HEK293T (cell line): ENCODE results near the gene LTBP1.

ENCODE experiments used
- CTCF ChIA-PET: fragments of 350-600 bp; formaldehyde crosslinking; extraction: SDS; loops from one replicate; lab custom pipeline; 2021; ENCODE audit warnings: antibody characterized with exemption, inconsistent platforms; lab: Yijun Ruan, JAX
- POLR2A ChIA-PET: fragments of 350-600 bp; formaldehyde crosslinking; extraction: SDS; loops from one replicate; lab custom pipeline; 2020; ENCODE audit warnings: antibody characterized with exemption, inconsistent platforms; lab: Yijun Ruan, JAX
- DNase-seq: peaks from one replicate; pipeline ENCODE4 v3.0.0; 2012; ENCODE audit warnings: mixed read lengths; ENCODE audit errors: extremely low spot score
- ARNT ChIP-seq: fragments of 450-650 bp; IDR thresholded peaks from 2 replicates; pipeline ENCODE4 v1.6.1; 2017; ENCODE audit warnings: mild to moderate bottlenecking
- BHLHE40 ChIP-seq: fragments of 450-650 bp; IDR thresholded peaks from 2 replicates; pipeline ENCODE4 v1.6.1; 2016; ENCODE audit warnings: mild to moderate bottlenecking, moderate library complexity, borderline replicate concordance
- CTBP1 ChIP-seq: fragments of 450-650 bp; IDR thresholded peaks from 2 replicates; pipeline ENCODE4 v1.6.1; 2016; ENCODE audit warnings: borderline replicate concordance
- ELF4 ChIP-seq: fragments of 450-650 bp; IDR thresholded peaks from 2 replicates; pipeline ENCODE4 v1.6.1; 2017; ENCODE audit warnings: antibody characterized with exemption
- FOXA1 ChIP-seq: fragments of 450-650 bp; IDR thresholded peaks from 2 replicates; pipeline ENCODE4 v1.6.1; 2016; ENCODE audit warnings: mild to moderate bottlenecking
- FOXK2 ChIP-seq: fragments of 450-650 bp; IDR thresholded peaks from 2 replicates; pipeline ENCODE4 v1.6.1; 2016; ENCODE audit warnings: mild to moderate bottlenecking
- FOXM1 ChIP-seq: fragments of 450-650 bp; IDR thresholded peaks from 2 replicates; pipeline ENCODE4 v1.6.1; 2017; ENCODE audit warnings: mild to moderate bottlenecking, borderline replicate concordance
- HDGF ChIP-seq: fragments of 450-650 bp; IDR thresholded peaks from 2 replicates; pipeline ENCODE4 v1.6.1; 2017; ENCODE audit warnings: antibody characterized with exemption, borderline replicate concordance
- L3MBTL2 ChIP-seq: fragments of 450-650 bp; conservative IDR thresholded peaks from 2 replicates; pipeline ENCODE4 v1.6.1; 2016; ENCODE audit warnings: mild to moderate bottlenecking
- LEF1 ChIP-seq: fragments of 450-650 bp; IDR thresholded peaks from 2 replicates; pipeline ENCODE4 v1.6.1; 2017; ENCODE audit warnings: mild to moderate bottlenecking, borderline replicate concordance
- NFRKB ChIP-seq: fragments of 450-650 bp; IDR thresholded peaks from 2 replicates; pipeline ENCODE4 v1.6.1; 2016; ENCODE audit warnings: mild to moderate bottlenecking, moderate library complexity
- PKNOX1 ChIP-seq: fragments of 450-650 bp; IDR thresholded peaks from 2 replicates; pipeline ENCODE4 v1.6.1; 2016
- SP1 ChIP-seq: fragments of 450-650 bp; IDR thresholded peaks from 2 replicates; pipeline ENCODE4 v1.6.1; 2017
- SUZ12 ChIP-seq: fragments of 450-650 bp; IDR thresholded peaks from 2 replicates; pipeline ENCODE4 v1.6.1; 2016; ENCODE audit warnings: mild to moderate bottlenecking
- TARDBP ChIP-seq: fragments of 450-650 bp; IDR thresholded peaks from 2 replicates; pipeline ENCODE4 v1.6.1; 2016
- ZNF384 ChIP-seq: fragments of 450-650 bp; IDR thresholded peaks from 2 replicates; pipeline ENCODE4 v1.6.1; 2016

The LTBP1 gene

GRCh38 chr2:33420726-33421125 is 474.0 kb downstream of the LTBP1 start:
- POLR2A ChIA-PET, result no interaction called here
- CTCF ChIA-PET, result no interaction called here
- TF ChIP-seq SUZ12 (no peak), ZNF384 (no peak), CTBP1 (no peak), BHLHE40 (no peak), ARNT (no peak), NFRKB (no peak), L3MBTL2 (no peak), TARDBP (no peak)
- DNase-seq, result no peak

- TF ChIP-seq TARDBP (no peak), FOXK2 (no peak), L3MBTL2 (no peak), LEF1 (no peak), PKNOX1 (no peak), NFRKB (no peak), HDGF (no peak), SUZ12 (no peak), BHLHE40 (no peak), SP1 (no peak), ELF4 (no peak), CTBP1 (no peak), ARNT (no peak), ZNF384 (no peak), FOXM1 (no peak)
- ChIA-PET POLR2A (no interaction called here), CTCF (no interaction called here)
- no peak for DNase-seq
Measured at GRCh38 chr2:33421820-33422219, 475.1 kb downstream of the LTBP1 start.

GRCh38 chr2:33425161-33425560 is 478.4 kb downstream of the LTBP1 start:
- TF ChIP-seq FOXK2 (no peak), TARDBP (no peak), ARNT (no peak), ZNF384 (no peak), LEF1 (no peak), FOXA1 (no peak), BHLHE40 (no peak), CTBP1 (no peak), SUZ12 (no peak), L3MBTL2 (no peak), NFRKB (no peak), PKNOX1 (no peak), ELF4 (no peak), HDGF (no peak), FOXM1 (no peak), SP1 (no peak)
- DNase-seq, result no peak
- ChIA-PET CTCF (no interaction called here), POLR2A (no interaction called here)

- TF ChIP-seq TARDBP, result no peak
- no peak for TF ChIP-seq SP1
- TF ChIP-seq PKNOX1, result no peak
- DNase-seq, result no peak
- ChIA-PET POLR2A (no interaction called here), CTCF (no interaction called here)
Measured at GRCh38 chr2:33425586-33426031, 478.9 kb downstream of the LTBP1 start.

GRCh38 chr2:33426666-33427231 is 480.0 kb downstream of the LTBP1 start:
- TF ChIP-seq SP1, result no peak
- ChIA-PET POLR2A (no interaction called here), CTCF (no interaction called here)
- DNase-seq, result no peak

GRCh38 chr2:33430077-33430476 is 483.3 kb downstream of the LTBP1 start:
- POLR2A ChIA-PET, result no interaction called here
- CTCF ChIA-PET, result no interaction called here
- TF ChIP-seq LEF1 (no peak), L3MBTL2 (no peak), ZNF384 (no peak), SUZ12 (no peak), ELF4 (no peak), TARDBP (no peak), FOXM1 (no peak), SP1 (no peak), FOXA1 (no peak)
- DNase-seq, result no peak

GRCh38 chr2:33430856-33431255 is 484.1 kb downstream of the LTBP1 start:
- CTCF ChIA-PET, result no interaction called here
- POLR2A ChIA-PET, result no interaction called here
- no peak for DNase-seq
- TF ChIP-seq SP1 (no peak), SUZ12 (no peak), ARNT (no peak), FOXK2 (no peak), BHLHE40 (no peak), NFRKB (no peak), FOXA1 (no peak), CTBP1 (no peak), PKNOX1 (no peak), L3MBTL2 (no peak), FOXM1 (no peak), ELF4 (no peak), TARDBP (no peak), HDGF (no peak), ZNF384 (no peak), LEF1 (no peak)
